ENCODE data around the gene IZUMO4. TPM values are rescaled to one million over a fixed set of nuclear protein-coding genes. Genes with fewer than 3 reads are reported as not detected.

IZUMO4 gene
- total and polyA plus RNA-seq, 2 experiments from 2014 or later, result 1.4 to 2.8 TPM

GRCh38 chr19:2099937-2100718 is 3.4 kb downstream of the IZUMO4 start:
- Histone ChIP-seq H2AFZ (no peak overlapping the region), H3K27ac (no peak overlapping the region), H3K9me3 (ENCODE audit: low read depth) (no peaks in the 10 kb centered on the region), H3K4me1 (ENCODE audit: insufficient read depth) (peaks cover 9% of the 10 kb centered on the region), H3K36me3 (replicated peaks; ENCODE audit: insufficient read depth, low read depth) (no peaks in the 10 kb centered on the region), H3K4me3 (no peak overlapping the region), H3K79me2 (peaks cover 12% of the 10 kb centered on the region), H4K20me1 (ENCODE audit: insufficient read depth, poor library complexity, severe bottlenecking) (peaks cover 18% of the 10 kb centered on the region), H3K9me2 (replicated peaks; ENCODE audit: insufficient read depth) (no peaks in the 10 kb centered on the region), H3K4me2 (no peak overlapping the region), H3K27me3 (no peaks in the 10 kb centered on the region)
- no peak for TF ChIP-seq EZH2phosphoT487 (IDR thresholded peaks at IDR 0.05; ENCODE audit: low read depth, severe bottlenecking, unreplicated experiment)
- 95% methylated on average over 39 of the region's 39 CpGs for WGBS (ENCODE audit: low lambda C conversion rate, missing lambda C conversion rate)
- no peak for DNase-seq (ENCODE audit: low spot score)

- H3K4me2 ChIP-seq, result no peak overlapping the region
- H3K4me1 ChIP-seq (ENCODE audit: insufficient read depth), result peaks cover 5% of the 10 kb centered on the region
- H2AFZ ChIP-seq, result no peak overlapping the region
- no peak for DNase-seq (ENCODE audit: low spot score)
- no peak overlapping the region for H3K27ac ChIP-seq
- 95% methylated on average over 7 of the region's 11 CpGs for WGBS (ENCODE audit: low lambda C conversion rate, missing lambda C conversion rate)
- H3K79me2 ChIP-seq, result peaks cover 8% of the 10 kb centered on the region
- H3K27me3 ChIP-seq, result no peaks in the 10 kb centered on the region
- no peaks in the 10 kb centered on the region for H3K36me3 ChIP-seq (replicated peaks; ENCODE audit: insufficient read depth, low read depth)
- H3K4me3 ChIP-seq, result no peak overlapping the region
- H3K9me2 ChIP-seq (replicated peaks; ENCODE audit: insufficient read depth), result no peaks in the 10 kb centered on the region
- peaks cover 18% of the 10 kb centered on the region for H4K20me1 ChIP-seq (ENCODE audit: insufficient read depth, poor library complexity, severe bottlenecking)
- TF ChIP-seq CTCF (IDR thresholded peaks at IDR 0.05; ENCODE audit: poor library complexity), result no peak
- no peaks in the 10 kb centered on the region for H3K9me3 ChIP-seq (ENCODE audit: low read depth)
These were observed 4.0 kb downstream of the IZUMO4 start for GRCh38 chr19:2100719-2101061.

GRCh38 chr19:2101417-2102335 is 5.0 kb downstream of the IZUMO4 start:
- Histone ChIP-seq H4K20me1 (ENCODE audit: insufficient read depth, poor library complexity, severe bottlenecking) (peaks cover 18% of the 10 kb centered on the region), H3K36me3 (replicated peaks; ENCODE audit: insufficient read depth, low read depth) (no peaks in the 10 kb centered on the region)

More at GRCh38 chr19:2101417-2102335, 5.0 kb downstream of the IZUMO4 start:
- DNase-seq (ENCODE audit: low spot score), result no peak
- 95% methylated on average over 43 of the region's 45 CpGs for WGBS (ENCODE audit: low lambda C conversion rate, missing lambda C conversion rate)
- Histone ChIP-seq H3K27ac (no peak overlapping the region), H3K79me2 (peaks cover 11% of the 10 kb centered on the region), H3K9me2 (replicated peaks; ENCODE audit: insufficient read depth) (no peaks in the 10 kb centered on the region), H3K27me3 (no peaks in the 10 kb centered on the region), H2AFZ (no peak overlapping the region), H3K4me2 (no peak overlapping the region), H3K4me3 (no peak overlapping the region), H3K4me1 (ENCODE audit: insufficient read depth) (peaks cover 5% of the 10 kb centered on the region), H3K9me3 (ENCODE audit: low read depth) (no peaks in the 10 kb centered on the region)
- TF ChIP-seq EZH2phosphoT487 (IDR thresholded peaks at IDR 0.05; ENCODE audit: low read depth, severe bottlenecking, unreplicated experiment) (no peak), CTCF (IDR thresholded peaks at IDR 0.05; ENCODE audit: poor library complexity) (no peak), EZH2 (IDR thresholded peaks at IDR 0.05; ENCODE audit: borderline replicate concordance) (no peak)
